ENCODE results near the gene SNTG2.

- TF ChIP-seq CTCF (IDR thresholded peaks at IDR 0.05), result no peak
- no peak for TF ChIP-seq SP1 (CRISPR knock-in tag; conservative IDR thresholded peaks at IDR 0.05)
- TF ChIP-seq ATF3 (CRISPR knock-in tag; conservative IDR thresholded peaks at IDR 0.05), result no peak
- TF ChIP-seq MYBL2 (CRISPR knock-in tag; IDR thresholded peaks at IDR 0.05), result no peak
- no peak for TF ChIP-seq CREM (CRISPR knock-in tag; IDR thresholded peaks at IDR 0.05)
- TF ChIP-seq NR3C1 (CRISPR knock-in tag; conservative IDR thresholded peaks at IDR 0.05; ENCODE audit: low read depth), result no peak
- TF ChIP-seq ZNF512 (CRISPR knock-in tag; IDR thresholded peaks at IDR 0.05; ENCODE audit: borderline replicate concordance), result no peak
- no peak for TF ChIP-seq NR1H2 (CRISPR knock-in tag; IDR thresholded peaks at IDR 0.05)
These were observed 319.2 kb downstream of the SNTG2 start for GRCh38 chr2:1269812-1270211.
